ENCODE results near the gene DST.

DST gene

GRCh38 chr6:56649053-56649769, 6.5 kb upstream of the DST start:
- DNase-seq = peak; percentile 13
- Histone ChIP-seq H3K27me3 (no peaks in the 10 kb centered on the region), H3K4me1 (peaks cover 4% of the 10 kb centered on the region), H3K36me3 (peaks cover 12% of the 10 kb centered on the region), H3K9me3 (no peaks in the 10 kb centered on the region), H3K4me3 (ENCODE audit: low read depth, low read length) (no peak overlapping the region)
- TF ChIP-seq CTCF (IDR thresholded peaks at IDR 0.05; ENCODE audit: low read depth, low read length) = no peak

GRCh38 chr6:56647172-56647762, 4.6 kb upstream of the DST start:
- no peaks in the 10 kb centered on the region for H3K9me3 ChIP-seq

GRCh38 chr6:56644366-56644765, 1.7 kb upstream of the DST start:
- Histone ChIP-seq H3K36me3 (peaks cover 12% of the 10 kb centered on the region), H3K4me1 (peaks cover under 1% of the 10 kb centered on the region), H3K27me3 (no peaks in the 10 kb centered on the region), H3K4me3 (ENCODE audit: low read depth, low read length) (no peak overlapping the region), H3K9me3 (no peaks in the 10 kb centered on the region)
- TF ChIP-seq CTCF (IDR thresholded peaks at IDR 0.05; ENCODE audit: low read depth, low read length) = no peak
- DNase-seq = no peak

More at GRCh38 chr6:56647172-56647762, 4.6 kb upstream of the DST start:
- Histone ChIP-seq H3K27me3 (no peaks in the 10 kb centered on the region), H3K4me3 (ENCODE audit: low read depth, low read length) (no peak overlapping the region), H3K4me1 (peaks cover 4% of the 10 kb centered on the region), H3K36me3 (peaks cover 12% of the 10 kb centered on the region)
- no peak for DNase-seq
- no peak for TF ChIP-seq CTCF (IDR thresholded peaks at IDR 0.05; ENCODE audit: low read depth, low read length)

- DNase-seq = no peak
Measured at GRCh38 chr6:56643379-56644089, 845 bp upstream of the DST start.

GRCh38 chr6:56640374-56640773, 2.3 kb downstream of the DST start:
- no peaks in the 10 kb centered on the region for H3K4me1 ChIP-seq
- no peak for DNase-seq
- H3K4me3 ChIP-seq (ENCODE audit: low read depth, low read length) = no peak overlapping the region
- H3K27me3 ChIP-seq = no peaks in the 10 kb centered on the region
- TF ChIP-seq CTCF (IDR thresholded peaks at IDR 0.05; ENCODE audit: low read depth, low read length) = no peak
- H3K9me3 ChIP-seq = no peaks in the 10 kb centered on the region
- H3K36me3 ChIP-seq = peaks cover 7% of the 10 kb centered on the region

More at GRCh38 chr6:56643379-56644089, 845 bp upstream of the DST start:
- H3K4me3 ChIP-seq (ENCODE audit: low read depth, low read length) = no peak overlapping the region
- no peaks in the 10 kb centered on the region for H3K9me3 ChIP-seq
- TF ChIP-seq CTCF (IDR thresholded peaks at IDR 0.05; ENCODE audit: low read depth, low read length) = no peak
- no peaks in the 10 kb centered on the region for H3K27me3 ChIP-seq
- peaks cover 12% of the 10 kb centered on the region for H3K36me3 ChIP-seq
- H3K4me1 ChIP-seq = no peaks in the 10 kb centered on the region; the same call in 1 of the 2 replicates
